ENCODE data around the gene AAMDC.
"Not testable (repeated sequence)": the region's sequence is repeated elsewhere in the genome, so short reads cannot be mapped to it uniquely, and the experiment has no call there.

The AAMDC gene

DNA sequence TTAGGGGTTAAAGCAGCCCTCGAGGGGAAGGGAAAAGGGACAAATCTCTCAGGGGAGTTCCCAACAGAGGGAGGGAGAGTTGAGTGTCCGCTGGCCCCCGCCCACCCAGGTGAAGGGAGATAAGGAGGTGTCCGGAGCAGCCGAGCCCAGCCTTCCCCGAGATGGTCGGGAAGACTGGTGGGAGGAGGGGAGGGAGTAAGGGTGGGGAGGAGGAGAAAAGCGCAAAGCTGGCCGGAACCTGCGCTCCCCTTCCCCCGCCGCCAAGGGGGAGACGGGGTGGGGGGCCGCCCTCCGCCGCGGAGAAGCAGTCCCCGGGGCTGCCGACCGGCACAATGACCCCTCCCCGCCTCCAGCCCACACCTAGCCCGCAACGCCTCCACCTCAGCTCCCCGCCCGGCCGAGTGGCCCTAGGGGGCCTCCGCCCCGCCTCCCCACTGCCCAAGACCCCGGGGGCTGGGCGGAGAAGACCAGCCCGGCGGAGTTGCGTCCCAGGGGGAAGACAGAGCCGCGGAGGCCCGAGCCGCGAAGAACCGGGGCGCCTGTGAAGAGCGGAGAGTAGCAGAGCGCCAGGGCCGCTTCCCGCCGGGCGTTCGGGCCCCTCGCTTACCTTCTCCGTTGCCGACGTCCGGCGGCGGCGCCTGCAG, 901 bp upstream of the AAMDC start:
- DNase-seq (ENCODE audit: low spot score) = peak; percentile 61

GRCh38 chr11:77821349-77821851, 456 bp downstream of the AAMDC start:
- peak; percentile 29 for DNase-seq (ENCODE audit: low spot score)
- no peak for FAIRE-seq

More for the DNA sequence above, 901 bp upstream of the AAMDC start:
- no peak for FAIRE-seq

DNA sequence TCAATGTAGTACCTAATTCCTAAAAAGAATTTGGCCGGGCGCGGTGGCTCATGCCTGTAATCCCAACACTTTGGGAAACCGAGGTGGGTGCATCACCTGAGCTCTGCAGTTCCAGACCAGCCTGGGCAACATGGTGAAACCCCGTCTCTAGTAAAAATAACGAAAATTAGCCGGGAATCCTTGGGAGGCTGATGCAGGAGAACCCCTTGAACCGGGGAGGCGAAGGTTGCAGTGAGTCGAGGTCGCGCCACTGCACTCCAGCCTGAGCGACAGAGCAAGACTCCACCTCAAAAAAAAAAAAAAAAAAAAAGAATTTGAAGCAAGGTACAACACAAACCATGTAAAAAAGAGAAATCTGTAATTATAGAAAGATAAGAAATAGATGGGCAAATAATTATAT, 1.2 kb downstream of the AAMDC start:
- FAIRE-seq; DNase-seq (ENCODE audit: low spot score): not testable (repeated sequence)

GRCh38 chr11:77823775-77824174, 2.8 kb downstream of the AAMDC start:
- FAIRE-seq = no peak
- DNase-seq (ENCODE audit: low spot score) = no peak

DNA sequence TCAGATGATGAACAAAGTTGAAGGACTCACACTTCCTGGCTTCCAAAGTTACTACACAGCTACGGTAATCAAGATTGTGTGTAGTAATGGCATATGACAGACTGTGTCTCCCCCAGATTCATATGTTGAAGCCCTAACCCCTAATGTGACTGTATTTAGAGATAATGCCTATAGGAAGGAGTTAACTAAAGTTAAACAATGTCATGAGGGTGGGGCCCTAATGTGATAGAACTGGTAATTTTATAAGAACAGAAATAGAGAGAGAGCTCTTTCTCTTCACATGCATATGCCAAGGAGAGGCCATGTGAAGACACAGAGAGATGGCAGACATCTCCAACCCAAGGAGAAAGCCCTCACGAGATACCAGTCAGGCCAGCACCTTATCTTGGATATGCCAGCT, 8.0 kb downstream of the AAMDC start:
- FAIRE-seq (no peak), DNase-seq (ENCODE audit: low spot score) (no peak)

DNA sequence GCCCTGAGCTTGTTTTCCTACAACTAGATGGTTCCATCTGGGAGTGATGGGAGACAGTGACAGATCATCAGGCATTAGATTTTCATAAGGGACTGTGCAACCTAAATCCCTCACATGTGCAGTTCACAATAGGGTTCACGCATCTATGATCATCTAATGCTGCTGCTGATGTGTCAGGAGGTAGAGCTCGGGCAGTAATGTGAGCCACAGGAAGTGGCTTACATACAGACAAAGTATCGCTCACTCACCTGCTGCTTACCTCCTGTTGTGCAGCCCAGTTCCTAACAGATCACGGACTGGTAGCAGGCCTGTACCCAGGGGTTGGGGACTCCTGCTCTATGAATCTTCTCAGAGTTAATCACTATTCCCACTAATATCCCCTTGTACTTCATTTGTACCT, 12.4 kb downstream of the AAMDC start:
- DNase-seq (ENCODE audit: low spot score) = no peak
- FAIRE-seq = no peak

DNA sequence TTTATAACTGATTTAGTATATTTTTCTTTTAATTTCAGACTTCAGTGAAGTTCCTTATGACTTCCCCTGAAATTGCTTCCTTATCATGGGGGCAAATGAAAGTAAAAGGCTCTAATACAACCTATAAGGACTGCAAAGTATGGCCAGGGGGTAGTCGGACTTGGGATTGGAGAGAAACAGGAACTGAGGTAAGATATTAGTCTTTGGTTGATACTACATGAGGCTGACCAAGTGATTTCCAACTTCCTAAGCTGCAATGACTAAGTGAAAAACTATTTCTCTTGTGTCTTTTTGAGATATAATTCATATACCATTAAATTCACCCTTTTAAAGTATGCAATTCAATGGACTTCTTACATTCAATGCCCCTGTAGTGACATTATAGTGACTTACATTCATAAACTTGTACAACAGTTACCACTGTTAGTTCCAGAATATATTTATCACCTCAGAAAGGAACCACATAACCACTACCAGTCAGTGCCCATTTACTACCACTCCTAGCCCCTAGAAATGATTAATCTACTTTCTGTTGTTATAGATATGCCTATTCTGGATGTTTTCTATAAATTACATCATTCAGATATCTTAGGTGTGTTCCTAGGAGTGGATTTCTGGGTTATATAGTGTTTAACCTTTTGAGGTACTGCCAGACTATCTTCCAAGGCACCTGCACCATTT, 21.6 kb downstream of the AAMDC start:
- no peak for DNase-seq (ENCODE audit: low spot score)
- FAIRE-seq = no peak

- FAIRE-seq; DNase-seq (ENCODE audit: low spot score): not testable (repeated sequence)
Measured at GRCh38 chr11:77843700-77844099, 22.8 kb downstream of the AAMDC start.

- DNase-seq (ENCODE audit: low spot score) (no peak), FAIRE-seq (no peak)
Measured at GRCh38 chr11:77851503-77851902, 30.6 kb downstream of the AAMDC start.

GRCh38 chr11:77854838-77855237, 33.9 kb downstream of the AAMDC start:
- DNase-seq (ENCODE audit: low spot score) (no peak), FAIRE-seq (no peak)

DNA sequence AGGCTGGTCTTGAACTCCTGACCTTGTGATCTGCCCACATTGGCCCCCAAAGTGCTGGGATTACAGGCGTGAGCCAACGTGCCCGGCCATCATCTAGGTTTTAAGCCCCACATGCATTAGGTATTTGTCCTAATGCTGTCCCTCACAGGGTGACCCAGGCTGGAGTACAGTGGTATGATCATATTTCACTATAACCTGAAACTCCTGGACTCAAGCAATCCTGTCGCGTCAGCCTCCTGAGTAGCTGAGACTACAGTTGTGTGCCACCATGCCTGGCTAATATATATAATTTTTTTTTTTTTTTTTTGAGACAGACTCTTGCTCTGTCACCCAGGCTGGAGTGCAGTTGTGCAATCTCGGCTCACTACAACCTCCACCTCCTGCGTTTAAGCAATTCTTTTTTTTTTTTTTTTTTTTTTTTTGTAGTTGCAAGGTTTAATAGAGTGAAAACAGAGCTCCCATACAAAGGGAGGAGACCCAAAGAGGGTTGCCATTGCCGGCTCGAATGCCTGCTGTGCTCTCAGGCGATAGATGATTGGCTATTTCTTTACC, 37.0 kb downstream of the AAMDC start:
- DNase-seq (ENCODE audit: low spot score); FAIRE-seq: not testable (repeated sequence)

- FAIRE-seq = not testable (repeated sequence)
Measured at GRCh38 chr11:77861444-77861843, 40.5 kb downstream of the AAMDC start.

GRCh38 chr11:77865805-77866204, 44.9 kb downstream of the AAMDC start:
- DNase-seq (ENCODE audit: low spot score) (no peak), FAIRE-seq (no peak)

More at GRCh38 chr11:77861444-77861843, 40.5 kb downstream of the AAMDC start:
- DNase-seq (ENCODE audit: low spot score) = not testable (repeated sequence)

DNA sequence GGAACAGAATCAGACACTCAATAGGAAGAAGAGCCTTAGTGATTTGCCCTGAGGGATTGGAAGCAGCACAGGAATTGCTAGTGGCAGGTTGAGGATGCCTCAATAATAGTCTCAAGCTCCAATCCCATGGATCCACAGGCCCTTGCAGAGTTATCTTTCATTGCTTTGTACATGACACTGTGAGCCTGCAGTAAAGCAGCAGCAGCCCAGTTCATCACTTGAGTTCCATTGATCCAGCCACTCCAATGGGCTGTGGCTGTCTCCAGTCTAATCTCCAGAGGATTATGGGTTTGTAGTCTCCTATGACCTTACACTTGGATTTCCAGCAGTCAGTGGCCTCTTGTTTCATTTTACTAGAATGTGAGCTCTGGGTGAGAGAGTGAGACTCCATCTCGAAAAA, 45.4 kb downstream of the AAMDC start:
- FAIRE-seq = peak; percentile 35
- DNase-seq (ENCODE audit: low spot score) = no peak

- no peak for FAIRE-seq
- DNase-seq (ENCODE audit: low spot score) = no peak
Measured at GRCh38 chr11:77868744-77869143, 47.8 kb downstream of the AAMDC start.

DNA sequence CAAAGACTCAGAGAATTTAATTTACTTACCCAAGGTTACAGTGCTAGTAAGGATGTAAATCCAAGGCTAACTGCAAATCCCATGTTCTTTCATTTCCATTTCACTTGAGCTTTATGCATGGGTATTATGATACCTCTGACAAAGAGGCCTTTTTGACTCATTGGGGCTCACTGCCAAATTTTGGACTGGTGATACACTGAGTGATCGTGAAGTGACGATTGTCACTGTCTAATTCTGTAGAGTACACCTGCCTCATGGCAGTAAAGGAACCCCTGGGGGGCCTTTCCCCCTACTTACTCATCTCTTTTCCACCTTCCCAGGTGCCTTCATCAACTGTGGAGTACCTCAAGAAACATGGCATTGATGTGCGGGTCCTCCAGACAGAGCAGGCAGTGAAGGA, 50.9 kb downstream of the AAMDC start:
- DNase-seq (ENCODE audit: low spot score) (no peak), FAIRE-seq (no peak)

GRCh38 chr11:77873345-77873744, 52.4 kb downstream of the AAMDC start:
- no peak for FAIRE-seq

GRCh38 chr11:77874206-77874605, 53.3 kb downstream of the AAMDC start:
- FAIRE-seq = no peak

More at GRCh38 chr11:77873345-77873744, 52.4 kb downstream of the AAMDC start:
- no peak for DNase-seq (ENCODE audit: low spot score)

DNA sequence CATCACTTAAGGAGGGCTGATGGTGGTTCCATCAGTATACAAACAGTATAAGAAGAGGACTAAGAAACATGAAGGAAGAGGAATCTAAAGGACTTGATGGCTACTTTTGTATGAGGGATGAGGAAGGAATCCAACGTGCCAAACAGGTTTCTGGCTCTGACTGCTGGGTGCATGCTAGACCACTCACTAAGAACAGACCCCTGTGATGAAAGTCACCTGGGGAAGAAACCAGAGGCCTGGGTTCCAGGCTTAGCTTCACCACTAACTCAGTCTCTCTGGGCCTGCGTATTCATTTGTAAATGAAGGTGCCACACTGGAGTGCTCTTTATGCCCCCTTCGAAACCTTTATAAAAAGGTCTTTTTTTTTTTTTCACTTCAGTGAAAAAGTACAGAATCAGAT, 55.1 kb downstream of the AAMDC start:
- DNase-seq (ENCODE audit: low spot score) (no peak), FAIRE-seq (no peak)

More at GRCh38 chr11:77874206-77874605, 53.3 kb downstream of the AAMDC start:
- no peak for DNase-seq (ENCODE audit: low spot score)

GRCh38 chr11:77878247-77878646, 57.3 kb downstream of the AAMDC start:
- not testable (repeated sequence) for FAIRE-seq
- peak; percentile 75 for DNase-seq (ENCODE audit: low spot score)

GRCh38 chr11:77879218-77879617, 58.3 kb downstream of the AAMDC start:
- DNase-seq (ENCODE audit: low spot score) (no peak), FAIRE-seq (no peak)

DNA sequence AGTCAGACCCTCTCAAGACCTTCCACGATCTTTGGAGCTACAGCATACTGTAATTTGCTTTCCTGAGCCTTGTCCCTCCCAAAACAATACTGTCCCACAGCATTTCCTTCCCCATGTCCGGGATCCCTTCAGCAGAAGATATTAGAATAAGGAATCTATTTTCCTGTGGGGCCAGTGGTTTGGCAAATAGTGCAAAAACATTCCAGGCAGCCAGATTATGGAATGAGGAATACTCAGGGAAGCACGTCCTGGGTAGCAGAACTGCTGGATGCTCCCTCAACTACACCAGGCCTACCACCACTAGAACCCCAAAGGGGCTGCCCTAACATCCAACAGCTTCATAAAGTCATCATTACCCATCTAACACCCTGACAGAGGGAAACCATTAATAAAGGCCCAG, 61.5 kb downstream of the AAMDC start:
- no peak for DNase-seq (ENCODE audit: low spot score)
- FAIRE-seq = no peak

All from urothelium cell line (cell line).